GM21526 (cell line): ENCODE results near the gene CDK10.
"Not testable (repeated sequence)": the region's sequence is repeated elsewhere in the genome, so short reads cannot be mapped to it uniquely, and the experiment has no call there.

Source experiments
- ATAC-seq: cut with Tn5 transposase; IDR thresholded peaks from one replicate; pipeline ENCODE4 v1.9.1; 2021; ENCODE audit warnings: moderate library complexity; ENCODE audit not compliant: unreplicated experiment, low FRiP score

Gene CDK10

GRCh38 chr16:89686520-89687091, at the start of gene CDK10:
CDK10 (plus strand) TSS chr16:89686689; CDS start chr16:89686711, 22 bp downstream.
- ATAC-seq = peak; percentile 69

- no peak for ATAC-seq
Observed at GRCh38 chr16:89637379-89637778, 49.1 kb upstream of the CDK10 start.

GRCh38 chr16:89638455-89638854, 48.0 kb upstream of the CDK10 start:
- no peak for ATAC-seq

- ATAC-seq = no peak
Observed at GRCh38 chr16:89639385-89639784, 47.1 kb upstream of the CDK10 start.

GRCh38 chr16:89641458-89642119, 44.9 kb upstream of the CDK10 start:
- ATAC-seq = no peak

GRCh38 chr16:89642574-89642973, 43.9 kb upstream of the CDK10 start:
- ATAC-seq = no peak

- no peak for ATAC-seq
Observed at GRCh38 chr16:89643769-89644300, 42.7 kb upstream of the CDK10 start.

DNA sequence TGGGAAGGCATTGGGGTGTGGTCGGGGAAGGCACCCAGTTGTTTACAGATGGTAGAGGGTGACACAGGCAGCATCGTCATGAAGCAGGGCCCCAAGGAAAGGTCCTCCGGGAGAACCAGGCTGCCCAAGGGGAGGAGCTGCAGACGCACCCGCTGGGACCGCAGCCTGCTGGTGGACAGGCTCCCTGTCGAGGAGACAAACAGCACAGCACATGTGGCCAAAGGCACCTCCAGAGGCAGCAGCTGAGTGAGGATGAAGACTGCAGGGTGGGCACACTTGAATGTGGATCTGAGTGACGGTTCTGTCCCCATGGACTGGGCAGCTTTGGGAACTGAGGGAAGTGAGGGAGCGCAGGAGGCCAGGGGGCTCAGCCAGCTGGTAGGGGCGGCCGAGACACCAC, 41.4 kb upstream of the CDK10 start:
- ATAC-seq = no peak

GRCh38 chr16:89646270-89646669, 40.2 kb upstream of the CDK10 start:
- ATAC-seq = no peak

- no peak for ATAC-seq
Observed at GRCh38 chr16:89646906-89647305, 39.6 kb upstream of the CDK10 start.

GRCh38 chr16:89651584-89651983, 34.9 kb upstream of the CDK10 start:
- no peak for ATAC-seq

DNA sequence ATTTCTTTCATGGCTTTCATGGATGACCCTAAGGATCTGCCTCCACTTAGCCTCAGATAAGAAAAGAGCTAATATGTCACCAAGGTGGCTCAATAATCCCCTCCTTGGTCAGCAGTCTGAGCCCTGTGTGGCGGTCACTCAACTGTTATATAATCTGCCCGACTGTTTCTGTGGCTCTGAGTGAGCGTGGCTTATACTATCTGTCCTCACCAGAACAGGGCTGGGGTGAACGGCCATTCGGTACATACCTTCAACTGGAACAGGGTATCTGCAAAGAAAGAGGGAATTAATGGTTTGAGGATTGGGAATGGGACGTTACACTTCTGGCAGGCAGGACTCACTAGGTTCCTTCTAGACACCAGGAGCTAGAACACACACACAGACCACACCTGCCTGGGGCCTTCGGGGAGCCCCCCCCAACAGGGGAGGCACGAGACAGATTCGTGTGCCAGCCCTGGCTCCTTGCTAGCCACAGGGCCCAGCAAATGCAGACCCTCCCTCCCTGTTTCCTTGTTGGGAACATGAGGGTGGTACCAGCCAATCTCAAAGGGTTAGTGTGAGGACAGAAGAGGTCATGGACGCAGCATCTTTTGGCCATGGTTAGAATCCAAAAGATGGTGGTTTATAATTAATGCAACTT, 32.7 kb upstream of the CDK10 start:
- no peak for ATAC-seq

DNA sequence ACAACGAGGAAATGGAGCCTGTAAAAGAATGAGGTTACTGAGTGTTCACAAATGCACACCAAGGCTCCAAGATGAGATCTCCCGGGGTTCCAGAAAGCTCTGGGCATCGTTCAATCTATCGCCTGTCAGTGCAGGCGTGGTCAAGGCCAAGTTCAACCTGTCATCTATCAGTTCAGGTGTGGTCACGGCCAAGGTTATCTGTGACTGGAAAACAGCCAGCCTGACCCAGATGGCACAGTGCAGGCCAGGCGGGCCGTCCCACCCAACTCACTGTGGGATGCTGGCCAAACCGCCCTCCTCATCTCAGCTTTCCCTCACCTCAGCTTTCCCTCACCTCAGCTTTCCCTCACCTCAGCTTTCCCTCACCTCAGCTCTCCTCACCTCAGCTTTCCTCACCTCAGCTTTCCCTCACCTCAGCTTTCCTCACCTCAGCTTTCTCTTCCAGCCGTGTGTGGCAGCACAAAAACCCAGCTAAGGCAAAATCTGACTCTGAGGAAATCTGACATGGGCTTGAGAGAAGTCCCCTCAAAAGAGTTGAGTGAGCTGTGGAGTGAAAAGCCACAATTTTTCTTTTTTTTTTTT, 31.3 kb upstream of the CDK10 start:
- ATAC-seq = no peak

DNA sequence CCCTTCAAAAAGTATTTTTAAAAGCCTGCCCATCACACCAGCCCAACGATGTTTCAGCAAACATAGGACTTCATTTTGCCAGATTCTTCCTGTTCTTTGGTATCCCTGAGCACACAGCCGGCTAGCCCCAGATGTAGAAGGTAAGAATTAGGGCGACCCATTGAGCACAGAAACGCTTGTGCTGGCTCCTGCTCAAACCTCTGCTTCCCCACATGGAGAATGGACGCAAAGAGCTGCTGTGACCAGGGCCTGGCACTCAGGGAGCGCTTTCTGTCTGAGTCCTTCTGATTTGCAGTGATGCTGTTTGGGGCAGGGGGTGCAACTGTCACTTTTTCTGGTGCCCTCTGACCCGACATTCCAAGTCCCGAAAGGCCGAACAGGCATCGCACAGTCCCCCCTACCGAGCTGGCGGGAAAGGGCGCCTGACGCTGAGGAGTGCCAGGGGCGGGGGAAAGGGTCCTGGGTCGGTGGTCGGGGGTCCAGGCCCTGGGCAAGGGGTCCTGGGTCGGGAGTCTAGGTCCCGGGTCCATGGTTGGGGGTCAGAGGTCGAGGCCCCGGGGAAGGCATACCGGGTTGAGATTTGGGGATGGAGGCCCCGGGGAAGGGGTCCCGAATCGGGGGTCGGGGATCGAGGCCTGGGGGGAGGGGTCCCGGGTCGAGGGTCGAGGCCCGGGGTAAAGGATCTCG, 29.9 kb upstream of the CDK10 start:
- ATAC-seq = no peak

GRCh38 chr16:89657442-89658220, 28.9 kb upstream of the CDK10 start, which contains the start of the genes CHMP1A and SPATA33:
CHMP1A (minus strand) TSS chr16:89657708; CDS start chr16:89657588, 120 bp downstream.
SPATA33 (plus strand) TSS chr16:89657836; CDS start chr16:89657912, 76 bp downstream.
- ATAC-seq = peak; percentile 73

DNA sequence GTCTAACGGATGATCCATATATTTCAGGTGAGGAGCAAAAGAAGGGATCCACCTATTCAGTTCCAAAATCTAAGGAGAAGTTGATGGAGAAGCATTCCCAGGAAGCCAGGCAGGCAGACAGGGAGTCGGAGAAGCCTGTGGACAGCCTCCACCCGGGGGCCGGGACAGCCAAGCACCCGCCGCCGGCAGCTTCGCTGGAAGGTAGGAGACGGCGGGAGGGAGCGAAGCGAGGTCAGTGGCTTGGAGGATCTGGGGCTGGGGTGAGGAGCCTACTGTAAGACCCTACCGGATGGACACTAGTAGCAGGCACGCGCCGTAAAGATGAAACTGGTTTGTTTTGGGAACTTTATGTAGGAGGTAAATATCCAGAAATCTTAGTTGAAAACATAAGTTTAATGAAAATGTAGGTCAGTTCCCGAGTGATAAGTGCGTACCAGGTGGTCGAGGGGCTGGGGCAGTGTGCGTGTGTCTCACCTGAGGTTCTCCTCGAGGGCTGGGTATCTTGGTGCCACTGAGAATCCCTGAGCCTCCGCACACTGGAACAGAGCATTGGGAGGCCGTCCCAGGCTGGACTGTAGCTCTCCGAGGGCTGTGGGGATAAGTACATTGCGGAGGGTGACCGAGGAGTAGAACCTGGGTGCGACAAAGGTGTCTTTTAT, 28.1 kb upstream of the CDK10 start:
- no peak for ATAC-seq

DNA sequence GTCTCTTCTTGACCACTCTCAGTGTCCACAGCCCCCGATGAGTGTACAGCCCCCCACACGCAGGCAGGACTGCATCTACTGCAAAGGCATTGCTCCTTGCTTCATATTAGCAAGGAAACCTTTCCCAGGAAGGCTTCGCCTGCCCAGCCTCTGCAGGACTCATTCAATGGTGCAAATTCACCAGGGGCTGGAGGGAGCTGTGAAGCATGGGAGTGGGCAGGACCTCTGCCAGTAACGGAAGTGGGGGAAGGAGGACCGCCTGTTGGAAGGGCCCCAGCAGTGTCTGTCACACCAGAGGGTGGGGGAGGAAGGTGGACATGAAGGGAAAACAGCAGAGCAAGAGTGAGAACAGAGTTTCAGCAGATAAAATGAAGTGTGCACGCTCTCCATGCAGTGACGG, 26.3 kb upstream of the CDK10 start:
- no peak for ATAC-seq

GRCh38 chr16:89661215-89661614, 25.3 kb upstream of the CDK10 start:
- ATAC-seq = no peak

GRCh38 chr16:89664238-89664637, 22.3 kb upstream of the CDK10 start:
- not testable (repeated sequence) for ATAC-seq
